Body of pancreas (tissue), 4 donors: Measurements from ENCODE around the gene GCNT2.

Experiments used
- CTCF ChIP-seq, 7 experiments: fragments of 450-650 bp in 4 of 7; fragments of 200-600 bp in 3 of 7; sonication (generic) in 3 of 7; IDR thresholded peaks; one replicate each; pipeline ENCODE4 v1.5.1; 2016 to 2019; ENCODE audit warnings: antibody characterized with exemption in 7 of 7
- POLR2A ChIP-seq, 3 donors: fragments of 450-650 bp; IDR thresholded peaks; one replicate each; pipeline ENCODE4 v1.6.1; 2016; ENCODE audit warnings: antibody characterized with exemption in 3 of 3, mild to moderate bottlenecking in 2 of 3

DNA sequence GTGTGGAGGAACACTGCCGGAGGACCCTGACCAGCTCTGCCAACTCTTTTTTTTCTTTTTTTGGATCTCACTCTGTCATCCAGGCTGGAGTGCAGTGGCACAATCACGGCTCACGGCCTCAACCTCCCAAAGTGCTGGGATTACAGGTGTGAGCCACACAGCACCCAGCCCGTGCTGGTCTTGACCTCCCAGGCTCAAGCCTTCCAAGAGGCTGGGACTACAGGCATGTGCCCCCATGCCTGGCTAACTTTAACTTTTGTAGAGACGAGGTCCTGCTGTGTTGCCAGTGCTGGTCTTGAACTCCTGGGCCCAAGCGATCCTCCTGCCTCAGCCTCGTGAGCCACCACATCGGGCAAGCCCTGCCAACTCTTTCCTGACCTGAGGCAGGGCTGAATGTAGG lies 11.2 kb downstream of the GCNT2 start:
- no peak for TF ChIP-seq CTCF (IDR thresholded peaks at IDR 0.05)
- TF ChIP-seq POLR2A (IDR thresholded peaks at IDR 0.05): no peak
